Stomach (tissue), 4 donors: ENCODE measurements around the gene ZFYVE9.

ENCODE experiments used
- EP300 ChIP-seq: sonication (generic); formaldehyde crosslinking; IDR thresholded peaks from one replicate; pipeline ENCODE4 v1.6.1; 2017; ENCODE audit warnings: antibody characterized with exemption
- TF ChIP-seq, protein P1 (sequence below), 7 experiments: fragments of 450-650 bp in 4 of 7; fragments of 200-600 bp in 3 of 7; sonication (generic) in 3 of 7; IDR thresholded peaks; one replicate each; pipeline ENCODE4 v1.5.1; 2016 to 2019; ENCODE audit warnings: antibody characterized with exemption in 7 of 7, control low read depth in 2 of 7, mild to moderate bottlenecking in 1 of 7

DNA sequence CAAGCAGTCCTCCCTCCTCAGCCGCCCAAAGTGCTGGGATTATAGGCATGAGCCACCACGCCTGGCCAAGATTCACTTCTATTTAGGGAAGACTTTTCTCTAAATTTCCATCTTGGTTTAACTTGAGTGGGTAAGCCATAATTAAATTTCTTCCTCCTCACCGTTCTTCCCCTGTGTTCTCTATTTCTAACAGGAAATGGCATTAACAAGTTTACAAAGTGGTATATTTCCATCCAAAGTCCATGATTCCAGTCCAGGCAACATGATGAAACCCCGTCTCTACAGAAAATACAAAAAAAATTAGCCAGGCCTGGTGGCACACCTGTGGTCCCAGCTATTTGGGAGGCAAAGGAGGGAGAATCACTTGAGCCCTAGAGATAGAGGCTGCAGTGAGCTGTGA is 92.1 kb downstream of the ZFYVE9 start:
- no peak for TF ChIP-seq EP300
- TF ChIP-seq, protein P1, sequence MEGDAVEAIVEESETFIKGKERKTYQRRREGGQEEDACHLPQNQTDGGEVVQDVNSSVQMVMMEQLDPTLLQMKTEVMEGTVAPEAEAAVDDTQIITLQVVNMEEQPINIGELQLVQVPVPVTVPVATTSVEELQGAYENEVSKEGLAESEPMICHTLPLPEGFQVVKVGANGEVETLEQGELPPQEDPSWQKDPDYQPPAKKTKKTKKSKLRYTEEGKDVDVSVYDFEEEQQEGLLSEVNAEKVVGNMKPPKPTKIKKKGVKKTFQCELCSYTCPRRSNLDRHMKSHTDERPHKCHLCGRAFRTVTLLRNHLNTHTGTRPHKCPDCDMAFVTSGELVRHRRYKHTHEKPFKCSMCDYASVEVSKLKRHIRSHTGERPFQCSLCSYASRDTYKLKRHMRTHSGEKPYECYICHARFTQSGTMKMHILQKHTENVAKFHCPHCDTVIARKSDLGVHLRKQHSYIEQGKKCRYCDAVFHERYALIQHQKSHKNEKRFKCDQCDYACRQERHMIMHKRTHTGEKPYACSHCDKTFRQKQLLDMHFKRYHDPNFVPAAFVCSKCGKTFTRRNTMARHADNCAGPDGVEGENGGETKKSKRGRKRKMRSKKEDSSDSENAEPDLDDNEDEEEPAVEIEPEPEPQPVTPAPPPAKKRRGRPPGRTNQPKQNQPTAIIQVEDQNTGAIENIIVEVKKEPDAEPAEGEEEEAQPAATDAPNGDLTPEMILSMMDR (IDR thresholded peaks at IDR 0.05), result no peak
